GM12875 (cell line): Measurements from ENCODE around the gene TTYH2.
"Not testable (repeated sequence)": the region's sequence is repeated elsewhere in the genome, so short reads cannot be mapped to it uniquely, and the experiment has no call there.

ENCODE experiments used
- H3K4me3 ChIP-seq: one replicate; pipeline ENCODE4 v1.5.1; 2011; ENCODE audit warnings: low read depth, low read length, control low read depth
- TF ChIP-seq, protein P1 (sequence below): IDR thresholded peaks from 2 replicates; pipeline ENCODE4 v1.5.1; 2011; ENCODE audit warnings: low read depth, mild to moderate bottlenecking, control low read depth, inconsistent platforms, low read length, moderate library complexity, borderline replicate concordance; ENCODE audit not compliant: insufficient read depth

Gene TTYH2

DNA sequence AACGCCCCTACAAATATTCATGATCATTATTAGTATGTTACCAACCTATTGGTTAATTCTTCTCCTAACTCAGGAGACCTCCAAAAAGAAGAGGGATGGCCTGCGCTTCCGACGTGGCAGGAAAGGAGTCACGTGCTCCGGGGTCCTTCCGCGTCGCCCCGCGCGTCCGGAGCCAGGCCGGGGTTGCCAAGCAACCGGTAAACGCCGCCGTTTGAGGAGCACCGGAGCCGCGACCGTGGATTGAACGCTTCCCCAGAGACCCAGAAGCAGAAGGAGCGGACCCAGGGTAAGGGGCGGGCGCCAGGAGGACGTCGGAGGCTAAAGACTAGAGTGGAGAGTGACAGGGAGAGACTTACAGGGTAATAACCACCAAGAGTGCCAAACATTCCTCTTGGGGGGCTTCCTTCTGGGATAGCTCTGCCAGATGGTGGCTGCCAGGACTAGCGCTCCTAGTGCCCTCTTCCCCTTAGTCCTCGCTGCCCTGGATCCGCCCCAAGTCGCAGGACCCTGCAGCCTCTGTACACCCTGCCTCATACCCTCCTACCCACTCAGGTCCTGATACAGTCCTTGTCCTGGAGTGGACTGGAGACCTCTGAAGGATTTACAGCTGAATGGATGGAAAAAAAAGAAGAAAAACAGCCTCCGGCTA is 60.8 kb downstream of the TTYH2 start, which contains the start of gene DNAI2:
DNAI2 (plus strand) TSS at position 175 of the 649 bp plus-strand sequence. CDS start 7,584 bp downstream, outside the sequence.
- no peak within 1 kb of the TSS for H3K4me3 ChIP-seq
- TF ChIP-seq, protein P1, sequence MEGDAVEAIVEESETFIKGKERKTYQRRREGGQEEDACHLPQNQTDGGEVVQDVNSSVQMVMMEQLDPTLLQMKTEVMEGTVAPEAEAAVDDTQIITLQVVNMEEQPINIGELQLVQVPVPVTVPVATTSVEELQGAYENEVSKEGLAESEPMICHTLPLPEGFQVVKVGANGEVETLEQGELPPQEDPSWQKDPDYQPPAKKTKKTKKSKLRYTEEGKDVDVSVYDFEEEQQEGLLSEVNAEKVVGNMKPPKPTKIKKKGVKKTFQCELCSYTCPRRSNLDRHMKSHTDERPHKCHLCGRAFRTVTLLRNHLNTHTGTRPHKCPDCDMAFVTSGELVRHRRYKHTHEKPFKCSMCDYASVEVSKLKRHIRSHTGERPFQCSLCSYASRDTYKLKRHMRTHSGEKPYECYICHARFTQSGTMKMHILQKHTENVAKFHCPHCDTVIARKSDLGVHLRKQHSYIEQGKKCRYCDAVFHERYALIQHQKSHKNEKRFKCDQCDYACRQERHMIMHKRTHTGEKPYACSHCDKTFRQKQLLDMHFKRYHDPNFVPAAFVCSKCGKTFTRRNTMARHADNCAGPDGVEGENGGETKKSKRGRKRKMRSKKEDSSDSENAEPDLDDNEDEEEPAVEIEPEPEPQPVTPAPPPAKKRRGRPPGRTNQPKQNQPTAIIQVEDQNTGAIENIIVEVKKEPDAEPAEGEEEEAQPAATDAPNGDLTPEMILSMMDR: no peak

DNA sequence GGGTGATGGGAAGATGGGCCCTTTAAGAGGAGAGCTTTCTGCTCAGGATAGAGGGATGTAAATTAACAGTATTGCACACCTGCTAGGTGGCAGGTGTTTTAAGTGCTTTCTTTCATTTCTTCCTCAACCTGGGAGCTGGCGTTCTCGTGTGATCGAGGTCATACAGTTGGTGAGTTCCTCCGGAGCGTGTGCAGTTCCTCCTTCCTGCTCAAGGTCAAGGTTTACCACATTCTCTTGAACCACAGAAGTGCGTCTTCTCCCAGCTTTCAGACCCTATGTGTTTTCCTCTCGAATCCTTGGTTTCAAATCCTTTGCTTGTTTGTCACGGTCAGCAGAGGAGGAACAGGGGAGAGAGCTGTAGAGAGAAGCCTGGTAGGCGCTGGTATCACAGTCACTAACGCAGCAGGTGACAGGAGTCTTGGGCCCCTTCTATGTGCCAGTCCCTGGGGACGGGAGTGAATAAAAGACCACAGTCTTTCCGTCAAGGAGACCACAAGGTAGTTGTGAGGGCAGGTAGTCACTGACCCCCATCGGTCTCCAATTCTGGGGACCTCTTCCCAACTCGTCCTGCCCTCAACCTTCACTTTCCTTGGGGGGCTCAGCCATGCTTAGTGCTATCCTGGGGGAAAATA is 61.5 kb downstream of the TTYH2 start:
- H3K4me3 ChIP-seq: no peak overlapping the region
- TF ChIP-seq, protein P1: no peak

DNA sequence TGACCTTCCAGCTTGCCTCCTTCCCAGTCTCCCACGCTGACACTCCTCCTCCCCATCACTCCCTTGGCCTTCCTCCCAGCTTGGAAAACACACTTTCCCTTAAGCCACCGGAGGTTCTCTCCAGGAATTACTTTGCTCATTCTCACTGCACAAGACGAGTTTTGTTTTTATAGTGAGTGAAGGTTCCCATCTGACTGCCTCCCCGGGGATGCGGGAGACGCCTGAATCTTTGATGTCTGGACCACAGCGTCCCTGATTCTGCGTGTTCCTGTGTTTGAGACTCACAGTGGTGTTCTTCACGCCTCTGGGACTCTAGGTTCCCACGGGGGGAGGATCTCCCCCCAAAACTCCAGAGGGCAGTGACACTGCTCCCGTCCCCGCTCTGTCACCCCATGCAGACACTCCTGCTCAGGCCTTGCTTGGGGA is 62.7 kb downstream of the TTYH2 start:
- TF ChIP-seq, protein P1: no peak
- no peak overlapping the region for H3K4me3 ChIP-seq

DNA sequence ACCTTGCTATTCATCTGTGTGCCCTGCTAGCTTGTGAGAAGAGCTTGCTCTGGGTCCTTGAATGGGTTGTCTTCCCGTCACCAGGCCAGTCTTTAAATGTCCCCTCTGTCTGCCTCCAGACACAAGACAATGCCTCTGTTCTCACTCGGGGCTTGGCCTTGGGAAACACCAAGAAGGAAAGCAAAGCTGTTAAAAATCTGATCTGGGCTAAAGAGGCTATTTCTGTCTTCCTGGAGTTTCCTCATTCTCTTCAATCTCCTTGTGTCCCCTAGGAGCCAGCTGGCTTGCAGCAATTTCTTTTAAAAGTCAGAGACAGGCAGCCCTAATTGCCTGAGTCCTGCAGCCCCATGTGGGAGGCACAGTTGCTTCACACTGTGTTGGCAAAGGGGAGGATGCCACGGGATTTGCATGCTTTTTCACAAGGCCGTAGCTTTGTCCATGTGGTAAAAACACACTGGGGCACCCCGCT is 63.2 kb downstream of the TTYH2 start:
- TF ChIP-seq, protein P1: no peak

DNA sequence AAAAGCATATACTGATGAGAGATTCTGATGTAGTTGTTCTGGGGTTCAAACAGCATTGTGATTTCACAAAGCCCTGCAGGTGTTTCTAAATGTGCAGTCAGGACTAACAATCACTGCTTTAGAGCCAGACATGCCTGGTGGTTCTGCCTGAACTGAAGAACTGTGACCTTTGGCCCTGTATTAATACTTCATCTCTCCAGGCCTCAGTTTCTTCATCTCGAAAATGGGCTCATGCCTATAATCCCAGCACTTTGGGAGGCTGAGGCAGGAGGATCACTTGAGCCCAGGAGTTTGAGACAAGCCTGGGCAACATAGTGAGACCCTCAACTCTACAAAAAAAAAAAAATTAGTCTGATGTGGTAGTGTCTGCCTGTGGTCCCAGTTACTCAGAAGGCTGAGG is 64.6 kb downstream of the TTYH2 start:
- TF ChIP-seq, protein P1: no peak

More for the DNA sequence above, 63.2 kb downstream of the TTYH2 start:
- H3K4me3 ChIP-seq: no peak overlapping the region

DNA sequence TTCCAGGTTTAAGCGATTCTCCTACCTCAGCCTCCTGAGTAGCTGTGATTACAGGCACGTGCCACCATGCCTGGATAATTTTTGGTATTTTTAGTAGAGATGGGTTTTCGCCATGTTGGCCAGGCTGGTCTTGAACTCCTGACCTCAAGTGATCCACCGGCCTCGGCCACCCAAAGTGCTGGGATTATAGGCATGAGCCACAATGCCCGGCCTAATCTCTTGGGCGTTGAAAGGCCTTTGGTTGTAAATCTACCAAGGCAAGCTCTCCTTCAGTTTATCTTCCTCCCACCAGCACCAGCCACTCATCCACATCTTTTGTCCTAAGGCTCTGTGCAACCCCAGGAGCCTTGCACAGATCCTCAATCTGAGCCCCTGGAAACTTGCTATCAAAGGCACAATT is 66.2 kb downstream of the TTYH2 start:
- H3K4me3 ChIP-seq: not testable (repeated sequence)

More for the DNA sequence above, 64.6 kb downstream of the TTYH2 start:
- no peak overlapping the region for H3K4me3 ChIP-seq

DNA sequence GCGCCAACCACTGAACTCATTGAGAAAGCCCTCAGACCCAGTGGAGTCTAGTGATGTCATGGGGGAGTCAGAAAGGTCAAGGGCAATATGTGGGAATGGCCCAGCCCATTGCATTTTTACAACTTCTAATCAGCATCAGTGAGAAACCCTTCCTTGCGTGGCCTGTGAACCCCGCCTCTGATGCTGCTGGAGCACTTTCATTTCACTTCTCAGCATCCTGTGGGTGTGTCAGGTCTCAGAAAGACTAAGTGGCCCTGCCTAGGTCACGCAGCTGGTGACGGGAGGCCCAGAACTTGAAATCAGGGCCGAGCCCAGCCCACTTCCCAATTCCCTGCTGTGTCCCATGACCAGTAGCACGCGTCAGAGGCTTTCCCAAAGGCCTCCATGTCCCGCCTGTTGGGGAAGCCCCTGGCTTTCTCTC is 66.7 kb downstream of the TTYH2 start:
- TF ChIP-seq, protein P1: no peak
- no peak overlapping the region for H3K4me3 ChIP-seq
